ENCODE data around the gene HAPLN2. TPM values are rescaled to one million over a fixed set of nuclear protein-coding genes. Genes with fewer than 3 reads are reported as not detected.
A peak's percentile ranks its signal among the peaks of the same experiment; 100 is the strongest.

Gene HAPLN2
- total and polyA plus RNA-seq, 2 donors (not counting 1 experiment from before 2014, with no cell fraction given) = 0.13 TPM; not detected in 1

- Histone ChIP-seq H3K36me3 (replicated peaks in 1 of 2; ENCODE audit: control extremely low read depth in 1 of 2, control insufficient read depth in 1 of 2, extremely low read depth in 1 of 2, insufficient read depth in 2 of 2, low read length in 1 of 2) (peaks cover 0 to 11% of the 10 kb centered on the region in 2 experiments), H3K79me2 (ENCODE audit: control insufficient read depth, insufficient read depth, low read length) (peaks cover 40% of the 10 kb centered on the region), H3K9ac (ENCODE audit: low read length) (no peak overlapping the region), H3K27ac (ENCODE audit: low read length in 2 of 2) (peak overlapping the region; percentile 88 to 94), H2AFZ (ENCODE audit: insufficient read depth, low read depth, low read length, poor library complexity, severe bottlenecking) (peak overlapping the region; percentile 14), H3K9me3 (ENCODE audit: control extremely low read depth in 1 of 3, control insufficient read depth in 2 of 3, insufficient read depth in 1 of 3, low read length in 2 of 3) (no peaks in the 10 kb centered on the region), H3K4me2 (replicated peaks; ENCODE audit: low read depth, low read length, poor library complexity, severe bottlenecking) (peak overlapping the region; percentile 89), H3K27me3 (replicated peaks in 1 of 4; ENCODE audit: control extremely low read depth in 1 of 4, control insufficient read depth in 3 of 4, insufficient read depth in 4 of 4, low read length in 3 of 4) (no peaks in the 10 kb centered on the region), H3K4me3 (ENCODE audit: control extremely low read depth in 1 of 5, extremely low read depth in 1 of 5, insufficient read depth in 1 of 5, low read depth in 2 of 5, low read length in 4 of 5) (peak overlapping the region in 1 of 5 experiments; percentile 64), H4K20me1 (ENCODE audit: control insufficient read depth, insufficient read depth, low read length, poor library complexity, severe bottlenecking) (no peaks in the 10 kb centered on the region), H3K4me1 (ENCODE audit: control insufficient read depth in 2 of 2, insufficient read depth in 2 of 2, low read length in 2 of 2) (peaks cover 26 to 36% of the 10 kb centered on the region in 2 donors)
- ATAC-seq (ENCODE audit: low read depth) (peak; percentile 60), DNase-seq (peak; percentile 88)
- POLR2A ChIA-PET = interaction anchor here (2.5 kb wide), 1 partner anchor 83 kb away, joined by 19 read pairs; the partner anchor contains the start of gene MEF2D
- intact Hi-C loops (cut with micrococcal nuclease) = loop anchor here (1.0 to 5.0 kb wide), 4 partner anchors 24 to 292 kb away; no protein-coding TSS in a partner anchor
- H3K9me3 Mint-ChIP-seq (ENCODE audit: insufficient read depth) = no peaks in the 10 kb centered on the region
- peak overlapping the region; percentile 76 for H3K27ac Mint-ChIP-seq
- no peaks in the 10 kb centered on the region for H3K27me3 Mint-ChIP-seq
- TF ChIP-seq CTCF (IDR thresholded peaks at IDR 0.05) (peak; percentile 94), EZH2 (IDR thresholded peaks at IDR 0.05; ENCODE audit: borderline replicate concordance, insufficient read depth, low read depth, low read length, poor library complexity, severe bottlenecking) (no peak)
- peaks cover 32% of the 10 kb centered on the region for H3K4me1 Mint-ChIP-seq
- CTCF ChIA-PET = interaction anchor here (1.5 to 6.9 kb wide), 3 partner anchors 25 to 103 kb away, joined by 3 to 52 read pairs (median 48); no protein-coding TSS in a partner anchor
- peak overlapping the region; percentile 15 for H3K4me3 Mint-ChIP-seq
- WGBS (ENCODE audit: insufficient coverage) = 57% methylated on average over 12 of the region's 20 CpGs
Observed at GRCh38 chr1:156583821-156584622, 35.2 kb upstream of the HAPLN2 start.

GRCh38 chr1:156584813-156585212 is 34.4 kb upstream of the HAPLN2 start:
- Histone ChIP-seq H3K36me3 (replicated peaks in 1 of 2; ENCODE audit: control extremely low read depth in 1 of 2, control insufficient read depth in 1 of 2, extremely low read depth in 1 of 2, insufficient read depth in 2 of 2, low read length in 1 of 2) (peaks cover 0 to 11% of the 10 kb centered on the region in 2 experiments), H3K79me2 (ENCODE audit: control insufficient read depth, insufficient read depth, low read length) (peaks cover 40% of the 10 kb centered on the region), H3K27ac (ENCODE audit: low read length in 2 of 2) (no peak overlapping the region), H3K4me3 (ENCODE audit: control extremely low read depth in 1 of 5, extremely low read depth in 1 of 5, insufficient read depth in 1 of 5, low read depth in 2 of 5, low read length in 4 of 5) (no peak overlapping the region), H3K27me3 (replicated peaks in 1 of 4; ENCODE audit: control extremely low read depth in 1 of 4, control insufficient read depth in 3 of 4, insufficient read depth in 4 of 4, low read length in 3 of 4) (no peaks in the 10 kb centered on the region), H3K4me2 (replicated peaks; ENCODE audit: low read depth, low read length, poor library complexity, severe bottlenecking) (no peak overlapping the region), H3K9me3 (ENCODE audit: control extremely low read depth in 1 of 3, control insufficient read depth in 2 of 3, insufficient read depth in 1 of 3, low read length in 2 of 3) (no peaks in the 10 kb centered on the region), H2AFZ (ENCODE audit: insufficient read depth, low read depth, low read length, poor library complexity, severe bottlenecking) (no peak overlapping the region), H3K4me1 (ENCODE audit: control insufficient read depth in 2 of 2, insufficient read depth in 2 of 2, low read length in 2 of 2) (peaks cover 26 to 36% of the 10 kb centered on the region in 2 donors), H3K9ac (ENCODE audit: low read length) (no peak overlapping the region), H4K20me1 (ENCODE audit: control insufficient read depth, insufficient read depth, low read length, poor library complexity, severe bottlenecking) (no peaks in the 10 kb centered on the region)
- H3K27ac Mint-ChIP-seq = no peak overlapping the region
- no peak overlapping the region for H3K4me3 Mint-ChIP-seq
- H3K27me3 Mint-ChIP-seq = no peaks in the 10 kb centered on the region
- ChIA-PET CTCF (interaction anchor here (1.2 to 6.9 kb wide), 8 partner anchors 15 to 93 kb away, joined by 3 to 52 read pairs (median 4); partner anchors contain the start of gene MEF2D), POLR2A (no interaction called here)
- intact Hi-C loops (cut with micrococcal nuclease) = loop anchor here (1.0 to 5.0 kb wide), 3 partner anchors 23 to 293 kb away; no protein-coding TSS in a partner anchor
- DNase-seq = no peak
- no peaks in the 10 kb centered on the region for H3K9me3 Mint-ChIP-seq (ENCODE audit: insufficient read depth)
- TF ChIP-seq CTCF (IDR thresholded peaks at IDR 0.05) (no peak), EZH2 (IDR thresholded peaks at IDR 0.05; ENCODE audit: borderline replicate concordance, insufficient read depth, low read depth, low read length, poor library complexity, severe bottlenecking) (no peak)
- no peak for ATAC-seq (ENCODE audit: low read depth)
- peaks cover 32% of the 10 kb centered on the region for H3K4me1 Mint-ChIP-seq
- WGBS (ENCODE audit: insufficient coverage) = 78% methylated on average over 7 of the region's 11 CpGs

Measured in B cell (primary cell).